HG03558 (cell line): ENCODE results near the gene BAG2.

ENCODE experiments used
- ATAC-seq: cut with Tn5 transposase; IDR thresholded peaks from one replicate; pipeline ENCODE4 v1.9.1; 2021; ENCODE audit warnings: moderate number of reproducible peaks; ENCODE audit not compliant: unreplicated experiment; ENCODE audit errors: extremely low read depth

The BAG2 gene

DNA sequence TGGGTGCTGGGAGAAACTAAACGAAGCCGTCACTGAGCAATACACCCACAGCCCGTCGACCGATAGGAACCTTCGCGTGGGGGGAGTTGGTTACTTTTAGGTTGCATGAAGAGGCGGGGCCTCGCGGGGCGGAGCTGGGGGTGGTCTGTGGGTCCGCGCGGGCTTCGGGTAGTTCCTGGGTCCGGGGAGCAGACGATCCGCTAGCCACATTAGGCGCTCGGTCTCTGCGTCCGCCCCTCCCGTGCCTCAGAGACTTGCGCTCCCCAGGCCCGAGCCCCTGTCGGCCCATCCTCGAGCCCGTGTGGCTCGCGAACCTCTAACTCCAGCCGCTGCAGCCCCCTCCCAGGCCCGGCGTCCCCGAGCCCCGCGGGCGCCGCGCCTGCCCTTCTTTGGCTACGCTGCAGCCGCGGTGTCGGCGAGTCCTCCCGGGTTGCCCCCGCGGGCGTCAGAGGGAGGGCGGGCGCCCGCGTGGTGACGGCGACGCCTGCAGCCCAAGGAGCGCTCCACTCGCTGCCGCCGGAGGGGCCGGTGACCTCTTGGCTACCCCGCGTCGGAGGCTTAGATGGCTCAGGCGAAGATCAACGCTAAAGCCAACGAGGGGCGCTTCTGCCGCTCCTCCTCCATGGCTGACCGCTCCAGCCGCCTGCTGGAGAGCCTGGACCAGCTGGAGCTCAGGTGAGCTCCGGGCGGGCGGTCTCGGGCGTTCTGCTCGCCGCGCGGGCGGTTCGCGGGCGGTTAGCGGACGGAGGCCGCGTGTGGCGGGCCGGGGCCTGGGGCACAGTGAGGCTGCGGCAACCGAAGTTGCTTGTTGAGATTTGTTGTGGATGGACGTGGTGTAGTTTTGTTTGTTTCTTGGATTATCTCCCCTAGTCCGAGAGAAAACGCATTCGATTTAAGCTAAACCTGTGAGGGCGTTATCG is at the start of gene BAG2:
Gene BAG2, plus strand, starts transcription at position 191 of the 920 bp plus-strand sequence. Its CDS starts 372 bp downstream, at position 563.
- peak; percentile 75 for ATAC-seq

GRCh38 chr6:57123111-57123510 is 49.0 kb upstream of the BAG2 start:
- ATAC-seq: no peak

DNA sequence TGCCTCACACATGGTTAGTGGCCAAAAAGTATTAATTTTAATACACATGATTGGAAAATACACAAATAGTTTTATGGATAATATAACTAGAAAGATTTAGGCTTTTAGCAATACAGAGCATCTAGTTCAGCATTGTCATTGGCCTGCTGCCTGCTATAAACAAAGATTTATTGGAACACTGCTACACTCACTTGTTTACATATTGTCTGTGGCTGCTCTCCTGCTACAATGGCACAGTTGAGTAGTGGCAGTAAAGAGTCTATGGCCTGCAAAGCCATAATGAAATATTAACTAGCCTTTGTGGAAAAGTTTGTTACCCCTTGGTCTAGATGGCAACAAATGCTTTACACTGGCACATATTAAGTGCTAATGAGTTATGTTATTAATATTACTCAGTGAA is 44.4 kb upstream of the BAG2 start:
- ATAC-seq: no peak

DNA sequence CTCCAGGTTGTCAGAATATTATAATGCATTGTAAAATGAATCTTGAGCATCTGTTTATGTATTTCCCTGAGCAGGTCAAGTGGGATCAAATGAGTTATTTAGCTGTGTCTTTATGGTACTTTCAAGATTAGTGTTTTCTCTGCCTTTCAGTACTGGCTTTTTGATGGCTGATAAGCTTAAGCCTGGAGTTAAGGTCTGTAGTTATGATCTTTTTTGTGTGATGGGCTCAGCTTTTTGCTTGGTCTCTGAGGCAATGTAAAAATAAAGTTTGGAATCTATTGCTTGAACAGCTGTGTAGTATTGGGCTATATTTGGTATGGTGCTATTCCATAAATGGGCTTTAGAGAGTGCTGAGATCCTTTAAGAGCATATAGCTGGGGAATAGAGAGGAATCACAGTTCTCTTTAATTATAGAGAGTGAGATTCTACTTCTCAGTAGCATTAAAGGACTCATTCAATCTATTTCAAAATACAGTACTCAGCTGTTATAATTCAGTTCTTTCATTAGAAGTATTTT is 41.4 kb upstream of the BAG2 start:
- no peak for ATAC-seq

GRCh38 chr6:57134954-57135353 is 37.2 kb upstream of the BAG2 start:
- ATAC-seq: no peak

DNA sequence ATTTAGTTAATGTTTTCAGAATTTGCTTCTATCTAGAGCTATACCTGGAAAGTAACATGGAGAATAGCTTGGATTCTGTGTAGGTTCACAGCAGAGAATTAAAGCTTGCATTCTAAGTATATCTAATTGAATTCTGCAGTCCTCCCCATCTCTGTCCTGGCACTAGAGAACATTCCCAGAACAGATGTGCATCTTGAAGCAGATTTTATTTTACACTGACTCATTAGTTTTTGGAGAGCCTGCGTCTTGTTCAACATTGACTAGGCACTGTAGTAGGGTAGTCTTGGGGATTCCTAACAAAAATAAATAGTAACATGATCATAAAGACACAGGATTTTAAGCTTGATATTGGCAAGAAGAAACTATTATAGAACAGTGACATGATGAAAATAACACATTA is 36.2 kb upstream of the BAG2 start:
- no peak for ATAC-seq

DNA sequence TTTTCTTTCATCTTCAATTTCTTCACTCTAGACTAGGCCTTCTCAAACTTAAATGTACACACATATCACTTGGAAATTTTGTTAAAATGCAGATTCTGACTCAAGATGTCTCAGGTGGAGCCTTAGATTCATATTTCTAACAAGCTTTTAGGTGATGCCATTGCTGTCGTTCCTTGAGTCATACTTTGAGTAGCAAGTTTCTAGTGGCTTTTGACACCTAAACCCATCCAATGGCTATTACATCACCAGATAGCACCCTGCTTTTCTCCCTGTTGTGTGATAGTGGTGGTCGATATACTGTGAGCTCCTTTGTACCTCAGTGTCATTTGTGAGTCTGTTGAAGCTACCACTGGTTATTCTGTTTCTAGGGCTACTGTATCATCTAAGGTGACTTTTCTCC is 34.8 kb upstream of the BAG2 start:
- no peak for ATAC-seq

DNA sequence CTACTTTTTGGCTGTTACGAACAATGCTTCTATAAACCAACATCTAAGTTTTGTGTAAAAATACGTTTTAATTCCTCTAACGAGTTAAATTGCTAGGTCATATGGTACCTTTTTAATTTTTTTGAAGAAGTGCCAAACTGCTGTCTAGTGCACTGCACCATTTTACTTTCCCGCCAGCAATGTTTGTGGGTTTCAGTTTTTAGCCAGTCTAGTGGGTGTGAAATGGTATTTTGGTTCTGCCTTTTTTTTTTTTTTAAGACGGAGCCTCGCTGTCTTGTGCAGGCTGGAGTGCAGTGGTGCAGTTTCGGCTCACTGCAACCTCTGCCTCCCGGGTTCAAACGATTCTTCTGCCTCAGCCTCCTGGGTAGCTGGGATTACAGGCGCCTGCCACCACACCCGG is 34.1 kb upstream of the BAG2 start:
- ATAC-seq: no peak

DNA sequence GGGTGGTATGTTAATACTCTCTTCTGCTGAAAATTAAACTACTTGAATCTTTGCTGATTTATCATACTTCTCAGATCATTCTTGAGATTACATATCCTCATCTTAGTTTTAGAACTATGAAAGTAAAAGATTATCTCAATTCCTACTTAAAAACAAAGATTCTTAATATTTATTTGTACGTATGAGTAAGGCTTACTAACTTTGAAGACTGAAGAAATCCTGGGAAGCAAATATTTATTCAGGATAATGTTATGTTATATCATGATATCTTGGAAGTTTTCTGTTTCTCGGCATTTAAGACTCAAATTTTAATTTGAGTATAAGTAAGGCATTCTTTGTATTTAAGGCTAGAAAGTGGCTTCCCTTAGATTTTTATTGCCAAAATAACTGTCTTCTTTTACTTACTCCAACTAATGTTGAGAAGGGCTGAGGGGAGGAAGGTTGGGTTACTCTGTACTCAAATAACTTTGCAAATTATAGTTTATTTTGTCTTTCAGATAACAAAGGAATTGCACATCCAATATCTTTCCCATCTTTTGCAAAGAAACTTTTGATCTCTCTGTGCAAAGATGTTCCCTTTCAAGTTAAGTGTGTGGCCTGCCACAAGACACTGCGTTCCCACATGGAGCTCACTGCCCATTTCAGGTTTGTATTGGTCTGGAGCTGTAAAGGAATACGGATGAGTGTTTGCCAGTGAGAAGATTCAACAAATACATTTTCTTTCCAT is 30.5 kb upstream of the BAG2 start:
- ATAC-seq: no peak

GRCh38 chr6:57142178-57142525 is 30.0 kb upstream of the BAG2 start:
- no peak for ATAC-seq

DNA sequence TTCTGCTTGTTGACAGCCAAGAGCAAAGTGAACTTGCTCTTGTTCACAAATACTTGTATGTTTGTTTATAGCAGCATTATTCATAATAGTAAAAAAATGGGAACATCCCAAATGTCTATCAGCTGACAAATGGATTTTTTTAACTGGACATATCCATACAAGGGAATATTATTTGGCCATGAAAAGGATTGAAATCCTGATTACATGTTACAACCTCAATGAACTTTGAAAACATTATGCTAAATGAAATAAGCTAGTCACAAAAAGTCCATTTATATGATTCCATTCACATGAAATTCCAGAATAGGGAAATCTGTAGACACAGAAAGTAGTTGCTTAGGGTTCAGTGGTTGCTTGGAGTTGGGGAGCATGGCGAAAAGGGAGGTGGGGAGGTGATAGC is 28.4 kb upstream of the BAG2 start:
- ATAC-seq: no peak

- no peak for ATAC-seq
Measured at GRCh38 chr6:57147401-57147800, 24.7 kb upstream of the BAG2 start.

GRCh38 chr6:57147955-57148858 is 23.9 kb upstream of the BAG2 start:
- ATAC-seq: no peak

DNA sequence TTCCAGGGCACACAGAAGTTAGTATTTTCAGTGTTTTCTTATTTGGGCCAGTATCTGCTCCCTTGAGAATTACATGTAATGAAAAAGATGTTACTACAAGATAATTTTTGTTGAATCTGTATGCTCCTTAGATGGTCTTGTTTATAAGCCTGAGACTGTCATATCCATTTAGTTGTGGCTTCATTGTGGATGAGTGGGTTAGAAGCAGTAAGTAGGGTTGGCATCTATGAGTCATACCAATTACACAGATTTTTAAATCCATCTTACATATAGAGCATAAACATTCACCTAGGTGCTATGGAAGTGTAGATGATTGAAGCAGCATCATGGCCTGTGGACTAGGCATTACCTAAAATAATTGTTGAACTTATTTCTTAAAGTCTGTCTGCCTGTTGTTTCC is 13.5 kb upstream of the BAG2 start:
- no peak for ATAC-seq

GRCh38 chr6:57159127-57159526 is 13.0 kb upstream of the BAG2 start:
- no peak for ATAC-seq

DNA sequence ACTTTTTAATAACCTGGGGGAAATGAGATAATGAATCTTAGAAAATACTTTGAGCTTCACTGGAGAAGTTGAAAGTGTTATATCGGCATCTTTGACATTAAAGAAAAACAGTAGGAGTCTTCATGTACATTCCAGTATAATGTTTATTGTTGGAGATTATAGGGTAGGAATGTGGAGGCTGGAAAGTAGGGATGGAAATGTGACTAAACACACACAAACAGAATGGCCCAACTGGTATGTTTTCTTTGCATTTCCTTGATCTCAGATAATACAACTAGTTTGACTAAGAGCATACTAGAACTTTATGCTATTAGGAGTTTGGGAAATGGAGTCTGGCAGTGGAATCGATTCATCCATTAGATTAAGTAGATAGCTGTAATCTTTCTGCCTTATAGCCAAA is 10.1 kb upstream of the BAG2 start:
- no peak for ATAC-seq

- ATAC-seq: no peak
Measured at GRCh38 chr6:57162516-57162915, 9.6 kb upstream of the BAG2 start.

DNA sequence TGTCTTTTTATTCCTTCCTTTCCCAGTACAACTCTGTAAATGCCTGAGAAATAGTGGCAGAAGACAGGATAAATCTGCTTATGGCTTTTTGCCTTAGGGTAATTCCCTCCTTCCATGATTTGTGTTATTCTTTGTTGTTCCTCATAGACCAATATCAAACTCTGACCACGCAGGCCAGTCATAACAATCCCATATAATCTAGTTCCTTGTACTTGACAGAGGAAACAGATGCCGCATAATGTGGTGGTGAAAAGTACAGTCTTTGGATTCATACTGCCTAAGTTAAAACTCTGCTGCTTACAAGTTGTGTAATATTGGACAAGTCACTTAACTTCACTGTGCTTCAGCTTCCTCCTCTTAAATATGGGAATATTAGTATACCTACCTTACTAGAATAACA is 8.2 kb upstream of the BAG2 start:
- no peak for ATAC-seq

GRCh38 chr6:57165080-57165479 is 7.0 kb upstream of the BAG2 start:
- ATAC-seq: no peak

- ATAC-seq: no peak
Measured at GRCh38 chr6:57173056-57173885, 1.1 kb downstream of the BAG2 start.
